Measurements from ENCODE around the gene LRFN2.

Gene LRFN2

GRCh38 chr6:40480678-40481077 lies 106.5 kb downstream of the LRFN2 start:
- in situ Hi-C loops (cut with MboI; ENCODE audit: low sequenced_read_pairs): no loop called here

DNA sequence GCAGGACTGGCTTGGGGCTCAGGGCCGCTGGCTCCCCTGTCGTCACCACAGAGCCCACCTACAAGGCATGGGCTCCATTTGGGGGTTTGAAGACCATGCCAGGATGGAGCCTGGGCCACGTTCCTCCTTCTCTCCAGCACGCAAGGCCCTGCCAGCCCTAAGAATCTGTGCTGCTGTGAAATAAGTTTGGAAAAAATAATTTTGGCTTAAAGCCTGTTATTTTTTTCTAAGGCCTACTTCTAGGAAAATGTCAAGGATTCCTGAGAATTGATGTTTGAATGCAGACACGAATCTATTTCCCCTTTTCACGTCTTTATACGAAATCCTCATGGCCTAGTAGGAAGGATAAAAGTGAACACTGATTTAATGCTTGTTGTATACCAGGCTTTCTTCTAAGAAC lies 107.5 kb downstream of the LRFN2 start:
- in situ Hi-C loops (cut with MboI; ENCODE audit: low sequenced_read_pairs): no loop called here

DNA sequence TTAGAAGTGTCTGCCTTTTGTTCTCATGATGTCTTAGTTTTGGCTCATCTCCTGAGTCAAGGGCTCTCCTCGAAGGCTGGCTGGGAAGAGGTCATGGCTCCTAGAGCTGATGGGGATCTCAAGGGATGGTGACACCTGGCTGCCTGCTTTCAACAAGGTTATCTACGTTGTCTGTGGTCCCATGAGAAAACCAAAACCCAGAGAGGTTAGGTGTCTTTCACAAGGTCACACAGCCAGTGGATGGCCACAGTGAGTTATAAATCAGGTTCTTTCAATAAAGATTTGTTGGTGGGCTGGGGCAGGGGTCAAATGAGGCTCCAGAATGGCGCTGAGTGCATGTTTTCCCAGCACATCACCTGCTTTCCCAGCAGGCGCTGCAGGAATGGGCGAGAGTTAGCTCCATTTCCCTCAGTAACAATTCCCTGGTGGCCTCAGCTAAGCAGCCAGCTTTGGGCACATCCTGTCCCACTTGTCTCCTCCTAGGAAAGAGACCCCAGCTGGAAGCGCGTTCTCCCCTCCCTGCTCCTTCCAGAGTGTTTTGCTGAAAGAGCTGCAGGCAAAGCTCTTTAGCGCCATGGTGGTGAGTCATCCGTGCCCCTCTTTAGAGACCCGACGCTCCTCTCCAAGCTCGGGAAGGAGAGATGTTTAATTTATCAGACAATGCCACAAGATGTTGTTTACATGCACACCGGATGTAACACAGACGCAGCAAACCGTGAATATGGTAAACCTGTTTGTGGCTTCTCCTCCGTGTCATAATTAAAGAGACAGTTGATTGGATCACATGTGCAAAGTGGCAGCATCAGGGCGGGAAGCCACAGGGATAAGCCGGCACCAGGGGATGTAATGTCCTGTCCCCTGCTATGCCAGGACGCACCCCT lies 109.7 kb downstream of the LRFN2 start:
- in situ Hi-C loops (cut with MboI; ENCODE audit: low sequenced_read_pairs): no loop called here

GRCh38 chr6:40476673-40477072 lies 110.5 kb downstream of the LRFN2 start:
- in situ Hi-C loops (cut with MboI; ENCODE audit: low sequenced_read_pairs): no loop called here

DNA sequence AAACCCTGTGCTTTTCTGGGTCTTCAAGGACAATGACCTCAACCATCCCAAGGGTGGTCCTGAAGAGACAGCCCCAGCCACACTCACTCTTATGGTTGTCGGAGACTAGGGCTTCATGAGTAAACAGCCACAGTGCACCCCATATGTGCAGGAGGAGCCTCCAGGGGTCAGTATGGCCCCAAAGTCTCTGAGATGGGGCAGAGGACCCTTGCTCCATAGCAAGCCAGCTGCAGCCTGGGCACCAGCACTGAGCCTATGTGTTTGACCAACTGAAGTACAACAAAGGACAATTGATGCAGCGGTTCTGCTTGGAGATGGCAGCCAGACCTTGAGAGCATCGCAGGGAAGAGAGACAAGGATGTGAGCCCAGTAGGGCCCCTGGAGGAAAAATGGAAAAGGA lies 112.2 kb downstream of the LRFN2 start:
- in situ Hi-C loops (cut with MboI; ENCODE audit: low sequenced_read_pairs): no loop called here

DNA sequence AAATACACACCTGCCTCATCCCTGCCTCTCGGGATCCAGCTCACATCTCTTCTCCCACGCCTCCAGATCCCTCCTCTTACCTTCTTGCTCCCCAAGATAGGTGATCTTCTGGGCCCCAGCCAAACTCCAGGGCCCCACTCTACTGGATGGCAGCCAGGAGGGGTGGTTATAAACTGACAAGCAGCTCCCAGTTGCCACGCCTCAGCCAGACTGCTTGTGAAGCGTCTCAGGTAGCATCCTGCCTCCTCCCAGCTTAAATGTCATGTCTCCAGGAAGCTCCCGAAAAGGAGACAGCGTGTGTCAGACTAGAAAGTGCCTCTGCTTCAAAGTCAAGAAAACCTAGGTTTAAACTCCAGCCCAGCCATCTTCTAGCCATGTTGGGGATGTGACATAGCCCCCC lies 114.1 kb downstream of the LRFN2 start:
- in situ Hi-C loops (cut with MboI; ENCODE audit: low sequenced_read_pairs): no loop called here

- in situ Hi-C loops (cut with MboI; ENCODE audit: low sequenced_read_pairs): no loop called here
Observed at GRCh38 chr6:40472353-40472752, 114.8 kb downstream of the LRFN2 start.

DNA sequence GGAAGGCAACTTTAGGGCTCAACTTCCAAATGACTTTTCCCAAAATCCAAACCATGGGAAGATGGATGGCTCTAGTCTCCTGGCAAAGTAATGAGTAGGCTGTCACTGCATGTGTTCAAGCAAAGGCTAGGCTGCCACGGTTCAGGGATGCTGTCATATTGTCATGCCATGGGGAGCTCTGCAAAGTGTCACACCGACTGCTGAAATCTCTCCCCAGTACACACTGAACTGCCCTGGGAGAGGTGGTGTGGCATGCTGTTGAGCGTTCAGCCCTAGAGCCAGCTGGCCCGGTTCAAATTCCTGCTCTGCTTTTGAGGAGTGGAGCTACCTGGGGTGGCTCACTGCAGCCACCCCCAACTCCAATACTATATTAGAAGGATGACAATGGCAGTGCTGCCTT lies 115.9 kb downstream of the LRFN2 start:
- in situ Hi-C loops (cut with MboI; ENCODE audit: low sequenced_read_pairs): no loop called here

- in situ Hi-C loops (cut with MboI; ENCODE audit: low sequenced_read_pairs): no loop called here
Observed at GRCh38 chr6:40469323-40469722, 117.8 kb downstream of the LRFN2 start.

DNA sequence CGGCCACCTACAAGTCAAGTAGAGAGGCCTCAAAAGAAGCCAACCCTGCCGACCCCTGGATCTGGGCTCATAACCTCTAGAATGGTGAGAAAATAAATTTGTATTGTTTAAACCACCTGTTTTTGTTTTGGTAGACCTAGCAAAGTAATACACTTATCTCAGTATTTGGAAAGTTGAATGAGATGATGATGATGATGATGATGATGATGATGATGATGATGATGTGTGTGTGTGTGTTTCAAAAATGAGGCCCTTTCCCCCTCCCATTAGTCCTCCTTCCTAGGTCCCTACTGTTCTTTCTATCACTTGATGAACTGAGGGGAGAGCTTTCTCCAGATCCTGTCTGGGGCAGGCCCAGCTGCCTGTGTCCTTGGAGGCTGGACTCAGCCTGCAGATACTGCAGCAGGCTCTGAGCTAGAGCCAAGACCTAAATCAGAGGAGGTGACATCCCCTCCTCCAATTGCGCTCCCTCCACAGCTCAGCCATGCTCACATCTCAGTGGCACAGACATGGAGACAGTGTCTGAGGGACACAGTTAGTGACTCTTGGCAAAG lies 120.1 kb downstream of the LRFN2 start:
- in situ Hi-C loops (cut with MboI; ENCODE audit: low sequenced_read_pairs): no loop called here

DNA sequence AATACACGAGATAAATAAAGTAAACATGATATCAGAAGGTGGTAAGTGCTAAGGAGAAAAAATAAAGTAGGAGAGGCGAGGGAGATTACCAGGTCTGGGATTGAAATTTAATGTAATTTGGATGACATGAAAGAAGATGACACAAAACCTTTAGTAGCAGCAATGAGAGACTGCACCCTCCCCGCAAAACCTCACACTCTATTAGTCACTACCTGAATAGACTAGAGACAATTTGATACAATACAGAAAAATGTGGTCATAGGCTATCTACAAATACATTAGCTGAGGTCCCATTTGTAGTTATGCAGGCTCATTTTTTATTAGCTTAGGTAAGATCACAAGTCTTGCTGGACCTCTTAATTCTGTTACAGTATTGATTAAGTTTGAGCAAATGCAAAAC lies 125.5 kb downstream of the LRFN2 start:
- in situ Hi-C loops (cut with MboI; ENCODE audit: low sequenced_read_pairs): no loop called here

DNA sequence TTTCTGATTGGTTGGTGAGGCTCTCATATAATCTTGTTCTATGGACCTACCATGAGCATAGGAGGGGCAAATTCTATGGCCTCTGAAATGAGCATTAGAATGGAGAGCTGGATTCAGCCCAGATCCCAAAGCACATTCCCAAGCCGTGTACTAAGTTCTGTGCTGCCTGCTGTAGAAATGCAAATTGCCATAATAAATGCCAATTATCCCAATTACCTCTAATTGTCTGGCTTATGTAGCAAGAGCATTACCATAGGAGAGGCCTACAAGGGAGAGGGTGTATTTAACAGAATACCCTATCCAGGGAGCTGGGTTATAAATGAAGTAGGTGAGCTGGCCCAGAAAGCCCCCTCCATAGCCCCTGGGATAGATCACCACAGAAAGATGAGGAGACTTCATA lies 126.8 kb downstream of the LRFN2 start:
- in situ Hi-C loops (cut with MboI; ENCODE audit: low sequenced_read_pairs): no loop called here

DNA sequence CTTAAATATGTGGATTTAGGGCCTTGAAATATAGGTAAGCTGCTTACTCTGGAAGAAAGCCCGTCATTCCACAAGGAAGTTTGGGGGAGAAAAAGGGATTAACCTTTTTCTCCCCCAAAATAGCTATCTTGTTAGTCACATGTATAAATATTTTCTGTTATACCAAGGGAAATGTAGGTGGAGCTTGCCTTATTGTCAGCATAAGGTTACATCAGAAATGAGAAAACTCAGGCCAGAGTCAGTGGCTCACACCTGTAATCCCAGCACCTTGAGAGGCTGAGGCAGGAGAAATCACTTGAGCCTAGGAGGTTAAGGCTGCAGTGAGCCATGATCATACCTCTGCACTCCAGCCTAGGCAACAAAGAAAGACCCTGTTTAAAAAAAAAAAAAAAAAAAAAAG lies 129.9 kb downstream of the LRFN2 start:
- in situ Hi-C loops (cut with MboI; ENCODE audit: low sequenced_read_pairs): no loop called here

DNA sequence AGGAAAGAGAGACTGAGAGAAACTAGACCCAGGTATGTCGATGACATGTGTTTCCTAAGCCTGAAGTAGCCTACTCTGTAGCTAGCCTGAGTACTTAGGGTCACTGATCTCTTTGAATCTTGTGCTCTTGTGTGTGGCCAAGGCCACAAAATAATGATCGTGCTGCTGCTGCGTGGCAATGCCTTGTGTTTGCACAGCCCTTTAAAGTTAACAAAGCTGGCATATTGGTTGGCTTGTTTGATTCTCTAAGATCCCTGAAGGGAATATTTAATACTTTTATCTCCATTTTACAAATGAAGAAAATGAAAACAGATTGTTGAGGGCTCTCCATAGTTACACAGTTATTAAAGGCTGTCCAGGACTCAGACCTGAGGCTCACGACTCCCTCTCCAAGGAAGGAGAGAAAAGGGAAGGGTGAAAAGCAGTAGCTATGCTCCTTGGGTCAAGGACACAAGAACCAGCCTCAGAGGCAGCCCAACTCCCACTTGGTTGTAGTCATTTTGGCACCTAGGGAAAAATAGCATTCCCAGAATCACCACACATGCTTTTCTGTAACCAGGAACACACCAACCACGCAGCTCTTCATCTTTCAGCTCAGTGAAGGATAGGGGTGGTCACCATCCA lies 130.7 kb downstream of the LRFN2 start:
- in situ Hi-C loops (cut with MboI; ENCODE audit: low sequenced_read_pairs): no loop called here

GRCh38 chr6:40455686-40456389 lies 131.3 kb downstream of the LRFN2 start:
- in situ Hi-C loops (cut with MboI; ENCODE audit: low sequenced_read_pairs): no loop called here

- in situ Hi-C loops (cut with MboI; ENCODE audit: low sequenced_read_pairs): no loop called here
Observed at GRCh38 chr6:40450483-40450882, 136.7 kb downstream of the LRFN2 start.

DNA sequence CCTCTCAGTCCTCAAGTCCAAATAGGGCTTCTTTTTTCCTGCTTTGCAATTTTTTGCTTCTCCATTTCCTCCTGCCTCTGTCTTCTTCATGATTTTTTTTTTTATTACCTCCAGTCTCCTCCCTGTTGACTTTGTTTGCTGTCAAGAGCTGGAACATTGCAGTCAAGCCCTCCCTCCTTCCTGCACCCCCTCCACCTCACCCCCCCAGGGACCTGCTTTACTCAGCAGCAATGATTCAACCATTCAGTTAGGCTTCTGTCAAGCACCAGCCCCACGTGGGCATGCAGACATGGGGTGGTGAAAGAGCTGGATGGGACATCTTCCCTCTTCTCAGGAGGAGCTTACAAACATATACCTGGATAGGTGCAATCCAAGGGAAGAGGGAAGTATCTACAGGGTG lies 142.4 kb downstream of the LRFN2 start:
- in situ Hi-C loops (cut with MboI; ENCODE audit: low sequenced_read_pairs): no loop called here

DNA sequence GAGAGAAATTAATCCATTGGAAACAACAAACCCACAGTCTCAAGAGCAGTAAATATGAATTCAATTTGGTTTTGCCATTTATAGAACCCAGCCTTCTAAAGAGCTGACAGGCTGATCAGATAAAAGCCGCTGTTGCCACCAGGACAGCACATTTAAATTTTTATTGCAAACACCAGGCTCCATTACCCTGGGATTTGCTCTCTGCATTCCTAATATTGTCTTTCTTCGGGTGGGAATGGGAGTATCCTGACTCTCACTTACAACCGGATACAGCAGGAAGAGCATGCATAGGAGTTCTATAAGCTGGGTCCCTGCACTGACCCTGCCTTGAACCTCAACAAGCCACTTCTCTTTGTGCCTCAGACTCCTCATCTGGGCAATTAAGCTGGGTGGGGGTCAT lies 142.9 kb downstream of the LRFN2 start:
- in situ Hi-C loops (cut with MboI; ENCODE audit: low sequenced_read_pairs): no loop called here

DNA sequence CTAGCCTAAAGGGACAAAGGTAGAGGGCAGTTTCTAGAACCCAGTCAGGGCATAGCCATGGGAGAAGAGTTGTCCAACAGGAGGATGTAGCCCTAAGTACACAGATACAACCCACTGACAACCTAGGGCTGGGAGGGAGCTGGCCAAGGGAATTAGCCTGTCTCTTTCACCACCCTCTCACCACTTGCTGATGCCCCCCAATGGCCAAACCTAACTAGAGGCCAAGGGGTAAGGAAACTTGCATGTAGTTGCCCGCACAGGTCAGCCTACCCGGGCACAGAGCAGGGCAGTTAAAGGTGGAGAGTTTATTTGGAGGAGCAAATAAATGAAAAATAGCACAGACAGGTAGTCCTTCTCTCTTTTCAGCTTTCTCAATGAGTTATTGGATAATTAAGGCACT lies 143.3 kb downstream of the LRFN2 start:
- in situ Hi-C loops (cut with MboI; ENCODE audit: low sequenced_read_pairs): no loop called here

DNA sequence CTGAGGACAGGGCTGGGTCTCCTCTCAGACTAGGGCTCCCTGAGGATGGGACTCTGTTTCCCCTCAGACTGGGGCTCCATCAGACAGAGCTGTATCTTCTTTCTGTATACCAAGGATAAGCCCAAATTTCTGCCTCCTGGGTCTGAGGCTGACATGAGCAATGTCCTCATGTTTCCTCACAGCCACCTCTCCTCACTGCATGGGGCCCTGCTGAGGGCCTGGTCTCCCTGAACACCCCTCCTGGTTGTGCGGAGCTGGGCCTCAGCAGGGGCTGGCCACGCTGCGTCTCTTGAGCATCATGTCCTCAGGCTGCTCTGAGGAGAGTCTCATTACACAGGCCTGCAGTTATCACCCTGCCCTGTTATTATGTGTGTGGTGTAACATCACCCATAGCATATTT lies 144.6 kb downstream of the LRFN2 start:
- in situ Hi-C loops (cut with MboI; ENCODE audit: low sequenced_read_pairs): no loop called here

DNA sequence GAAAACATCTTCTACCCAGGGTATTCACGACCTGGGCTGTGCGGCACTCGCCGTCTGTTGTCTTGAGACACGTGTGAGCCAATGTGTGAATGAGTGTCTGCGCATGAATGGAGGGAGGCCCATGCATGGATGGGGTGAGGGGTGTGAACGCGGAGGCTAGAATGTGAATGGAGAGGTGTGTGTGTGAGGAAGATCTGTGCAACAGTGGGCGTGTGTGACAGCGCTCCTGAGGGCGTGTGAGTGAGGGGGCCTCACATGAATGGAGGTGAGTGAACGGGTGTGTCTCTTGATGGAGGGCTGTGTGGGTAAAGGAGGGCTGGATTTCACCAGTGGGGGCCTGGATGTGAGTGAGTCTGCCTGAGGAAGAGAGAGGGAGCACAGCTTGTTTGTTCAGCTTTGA lies 146.0 kb downstream of the LRFN2 start:
- in situ Hi-C loops (cut with MboI; ENCODE audit: low sequenced_read_pairs): no loop called here

- in situ Hi-C loops (cut with MboI; ENCODE audit: low sequenced_read_pairs): no loop called here
Observed at GRCh38 chr6:40440053-40440452, 147.1 kb downstream of the LRFN2 start.

Data from HL-60/S4 treated with phorbol 12-myristate 13-acetate at 8.2 ng/mL for 4 days and 3 days (cell line).